Medulla oblongata (tissue), 1 donor: ENCODE measurements around the gene KIF1C.

ENCODE experiments used
- DNase-seq: peaks from one replicate; pipeline ENCODE4 v3.0.0-alpha.2; 2015; ENCODE audit errors: extremely low spot score

KIF1C gene

DNA sequence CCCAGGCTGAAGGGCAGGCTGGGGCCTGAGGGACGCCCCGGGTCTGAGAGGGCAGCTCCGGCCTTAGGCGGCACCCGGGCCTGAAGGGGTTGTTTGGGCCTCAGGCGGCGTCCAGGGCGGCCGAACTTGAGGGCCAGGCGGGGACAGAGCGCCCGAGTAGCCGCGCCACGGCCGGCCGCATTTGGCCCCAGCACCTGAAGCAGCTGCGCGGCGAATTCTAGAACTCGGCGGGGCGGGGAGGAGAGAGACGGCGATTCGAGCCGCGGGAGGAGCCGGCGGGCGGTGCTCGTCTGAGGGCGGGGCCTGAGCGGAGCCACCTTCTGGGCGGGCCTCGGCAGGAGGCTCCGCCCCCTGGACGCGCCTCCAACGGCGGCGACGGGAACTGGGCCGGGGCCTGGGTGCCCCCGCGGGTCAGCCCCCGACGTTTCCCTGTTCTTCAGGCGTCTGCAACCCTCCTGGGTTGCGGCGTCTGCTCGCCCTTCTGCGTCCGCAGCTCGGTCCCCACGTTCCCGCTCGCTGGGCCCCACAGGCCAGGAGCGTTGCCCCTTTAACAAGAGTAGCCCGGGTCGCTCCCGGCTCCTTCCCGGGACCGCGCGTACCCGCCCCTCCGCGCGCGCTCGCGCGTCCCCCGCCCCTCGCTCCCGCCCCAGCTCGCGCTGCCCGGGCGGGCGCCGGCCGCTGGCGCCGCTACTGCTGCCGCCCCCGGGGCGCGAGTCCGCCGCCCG, at the start of gene KIF1C, which contains the start of gene INCA1:
TSS of gene KIF1C (plus strand) at position 649 of the 725 bp plus-strand sequence. CDS start 2,297 bp downstream, outside the sequence.
TSS of gene INCA1 (minus strand) at position 221 of the 725 bp plus-strand sequence. CDS start 3,085 bp downstream, outside the sequence.
- peak; percentile 96 for DNase-seq

- peak; percentile 89 for DNase-seq
Observed at GRCh38 chr17:4948166-4948930, 49.4 kb upstream of the KIF1C start, which contains the start of gene PFN1. PFN1 (minus strand) TSS chr17:4948530; CDS start chr17:4948394, 136 bp downstream.

- DNase-seq, result peak; percentile 88
Observed at GRCh38 chr17:4948931-4949320, 48.8 kb upstream of the KIF1C start.

DNA sequence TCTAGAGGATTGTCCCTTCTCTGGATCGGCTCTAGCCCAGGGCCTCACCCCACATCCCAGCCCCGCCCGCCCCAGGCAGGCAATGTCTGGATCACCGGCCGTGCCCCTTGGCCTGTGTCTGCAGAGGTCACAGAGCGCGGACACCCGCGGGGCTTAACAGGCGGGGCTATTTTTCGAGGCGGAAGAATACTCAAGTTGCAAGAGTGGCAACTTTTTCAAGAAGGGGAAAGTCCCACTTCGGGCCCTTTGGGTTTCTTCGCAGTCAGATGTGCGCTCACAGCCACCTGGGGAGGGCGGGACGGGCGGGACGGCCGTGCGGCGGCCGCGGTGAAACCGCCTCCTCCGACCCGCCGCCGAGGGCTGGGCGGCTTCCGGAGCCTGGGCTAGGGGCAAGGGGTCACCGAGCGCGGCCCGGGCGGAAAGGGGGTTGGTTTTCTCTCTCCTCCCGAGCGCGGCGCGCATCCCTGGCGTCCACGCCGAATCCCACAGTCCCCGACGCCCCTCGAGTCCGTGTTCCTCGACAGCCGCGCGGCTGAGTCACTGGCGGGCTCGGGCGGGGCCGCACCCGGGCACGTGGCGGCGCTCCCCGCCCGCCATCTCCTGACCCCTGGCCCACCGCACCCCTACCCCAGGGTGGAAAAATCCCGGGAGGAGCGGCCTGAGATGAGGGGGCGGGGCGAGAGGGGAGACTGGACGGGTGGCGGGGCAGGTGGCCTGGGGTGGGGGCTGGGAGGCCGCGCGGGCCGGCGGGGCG, 48.3 kb upstream of the KIF1C start:
- peak; percentile 50 for DNase-seq

GRCh38 chr17:4950075-4950745, 47.5 kb upstream of the KIF1C start:
- DNase-seq, result no peak

DNA sequence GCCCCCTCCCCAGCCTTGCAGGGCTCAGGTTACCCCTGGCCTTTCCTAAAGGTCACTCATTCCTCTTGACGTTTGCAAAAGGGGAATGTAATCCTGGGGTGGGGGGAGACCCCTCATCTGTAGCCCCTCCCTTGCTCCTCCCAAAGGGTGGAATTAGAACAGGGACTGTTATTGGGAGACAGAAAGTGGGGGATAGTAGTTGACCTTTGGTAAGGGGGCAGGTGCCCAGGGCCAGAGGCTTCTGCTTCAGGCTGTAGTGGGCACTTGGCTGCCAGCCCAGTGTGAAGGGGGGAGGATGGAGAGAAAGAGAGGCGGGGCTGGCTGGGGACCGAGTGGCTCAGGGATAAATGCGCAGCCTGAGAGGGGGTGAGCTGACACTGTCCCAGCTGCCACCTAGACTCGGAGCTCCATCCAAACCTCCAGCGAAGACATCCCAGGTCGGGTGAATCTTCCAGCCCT, 47.0 kb upstream of the KIF1C start, which contains the start of gene ENO3:
TSS of gene ENO3 (plus strand) at position 374 of the 459 bp plus-strand sequence. CDS start 711 bp downstream, outside the sequence.
- DNase-seq, result no peak

GRCh38 chr17:4951486-4951885, 46.3 kb upstream of the KIF1C start:
- DNase-seq, result no peak

DNA sequence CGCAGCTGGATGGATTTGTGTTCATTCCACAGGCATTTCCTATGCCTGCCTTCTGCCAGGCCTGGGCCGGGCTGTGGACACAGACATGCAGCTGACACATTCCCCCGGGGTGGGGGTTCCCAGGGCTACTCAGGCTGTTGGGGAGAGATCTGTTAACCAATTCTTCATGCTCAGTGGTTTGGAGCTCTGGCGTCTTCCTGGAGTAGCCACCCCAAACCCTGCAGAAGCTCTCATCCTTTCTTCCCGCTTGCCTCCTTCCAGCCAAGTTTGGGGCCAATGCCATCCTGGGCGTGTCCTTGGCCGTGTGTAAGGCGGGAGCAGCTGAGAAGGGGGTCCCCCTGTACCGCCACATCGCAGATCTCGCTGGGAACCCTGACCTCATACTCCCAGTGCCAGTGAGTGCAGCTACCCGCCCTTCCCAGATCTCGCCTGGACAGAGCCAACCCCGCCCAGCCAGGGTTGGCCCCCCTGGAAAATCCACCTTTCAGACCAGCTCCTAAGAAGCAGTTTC, 44.2 kb upstream of the KIF1C start:
- DNase-seq, result no peak

DNA sequence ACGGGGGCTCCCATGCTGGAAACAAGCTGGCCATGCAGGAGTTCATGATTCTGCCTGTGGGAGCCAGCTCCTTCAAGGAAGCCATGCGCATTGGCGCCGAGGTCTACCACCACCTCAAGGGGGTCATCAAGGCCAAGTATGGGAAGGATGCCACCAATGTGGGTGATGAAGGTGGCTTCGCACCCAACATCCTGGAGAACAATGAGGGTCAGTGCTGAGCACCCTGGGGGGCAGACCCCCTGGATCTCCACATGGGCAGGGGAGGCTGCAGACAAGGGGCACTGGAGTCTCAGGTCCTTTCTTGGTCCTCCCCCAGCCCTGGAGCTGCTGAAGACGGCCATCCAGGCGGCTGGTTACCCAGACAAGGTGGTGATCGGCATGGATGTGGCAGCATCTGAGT, 42.7 kb upstream of the KIF1C start:
- DNase-seq, result no peak

DNA sequence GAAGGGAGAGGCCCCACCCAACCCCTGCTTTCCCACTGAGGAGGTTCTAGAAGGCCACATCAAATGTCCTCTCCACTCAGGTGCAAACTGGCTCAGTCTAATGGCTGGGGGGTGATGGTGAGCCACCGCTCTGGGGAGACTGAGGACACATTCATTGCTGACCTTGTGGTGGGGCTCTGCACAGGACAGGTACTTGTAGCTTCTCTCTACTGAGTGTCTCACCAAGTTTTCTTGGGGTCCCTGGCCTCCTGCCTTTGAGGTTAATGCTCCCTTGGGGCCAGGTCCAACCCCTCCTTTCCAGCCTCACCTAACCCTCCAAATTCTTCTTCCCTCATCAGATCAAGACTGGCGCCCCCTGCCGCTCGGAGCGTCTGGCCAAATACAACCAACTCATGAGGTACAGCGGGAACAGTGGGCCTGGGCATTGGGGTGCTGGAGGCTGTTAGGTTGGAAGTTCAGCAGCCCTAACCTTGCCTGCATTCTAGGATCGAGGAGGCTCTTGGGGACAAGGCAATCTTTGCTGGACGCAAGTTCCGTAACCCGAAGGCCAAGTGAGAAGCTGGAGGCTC, 41.2 kb upstream of the KIF1C start:
- no peak for DNase-seq

DNA sequence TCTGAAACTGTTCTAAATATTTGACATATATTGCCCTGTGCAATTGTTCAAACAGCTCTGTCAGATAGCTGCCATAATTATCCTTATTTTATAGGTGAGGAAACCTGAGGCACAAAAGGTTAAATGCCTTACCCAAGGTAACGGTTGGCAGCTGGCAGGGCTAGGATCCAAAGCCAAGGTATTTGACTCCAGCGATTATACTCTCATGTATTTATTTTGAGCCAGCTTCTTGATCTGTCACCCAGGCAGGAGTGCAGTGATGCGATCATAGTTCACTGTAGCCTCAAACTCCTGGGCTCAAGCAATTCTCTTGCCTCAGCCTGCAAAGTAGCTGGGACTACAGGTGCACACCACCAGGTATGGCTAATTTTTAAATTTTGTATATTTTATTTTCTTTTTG, 39.6 kb upstream of the KIF1C start:
- no peak for DNase-seq

- DNase-seq, result no peak
Observed at GRCh38 chr17:4959261-4959965, 38.3 kb upstream of the KIF1C start.

- DNase-seq, result no peak
Observed at GRCh38 chr17:4960279-4960922, 37.3 kb upstream of the KIF1C start.

GRCh38 chr17:4965311-4965986, 32.3 kb upstream of the KIF1C start:
- DNase-seq, result no peak

DNA sequence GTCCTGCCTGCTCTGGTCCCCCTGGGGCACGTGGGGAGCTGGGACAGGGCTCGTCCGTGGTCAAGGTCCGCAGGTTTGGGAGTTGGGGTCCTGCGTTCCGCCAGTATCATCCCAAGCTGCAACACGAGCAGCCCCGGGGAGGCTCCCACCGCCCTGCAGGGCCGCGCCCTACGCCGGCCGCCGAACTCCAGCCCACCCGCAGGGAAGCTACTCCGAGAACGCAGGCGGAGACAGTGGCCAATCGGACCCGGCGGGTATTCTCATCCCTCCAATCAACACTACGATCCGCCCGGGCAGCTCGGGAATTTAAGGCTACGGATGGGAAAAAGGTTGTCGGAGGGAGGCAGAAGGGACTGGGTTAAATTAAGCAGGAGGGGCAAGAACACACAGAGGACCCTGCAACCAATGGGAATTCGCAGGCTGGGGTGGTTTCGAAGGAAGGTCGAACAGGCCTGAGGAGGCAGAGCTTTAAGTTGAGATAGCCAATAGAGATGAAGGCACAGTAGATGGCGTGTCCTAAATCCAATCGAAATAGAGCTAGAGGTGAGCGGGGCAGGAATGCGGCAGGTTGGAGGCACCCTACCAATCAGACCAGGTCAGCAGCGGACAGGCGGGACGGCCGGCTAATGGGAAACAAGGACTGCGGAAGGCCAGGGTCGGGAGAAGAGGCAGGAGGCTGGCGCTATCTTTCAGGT, 30.8 kb upstream of the KIF1C start:
- peak; percentile 100 for DNase-seq

DNA sequence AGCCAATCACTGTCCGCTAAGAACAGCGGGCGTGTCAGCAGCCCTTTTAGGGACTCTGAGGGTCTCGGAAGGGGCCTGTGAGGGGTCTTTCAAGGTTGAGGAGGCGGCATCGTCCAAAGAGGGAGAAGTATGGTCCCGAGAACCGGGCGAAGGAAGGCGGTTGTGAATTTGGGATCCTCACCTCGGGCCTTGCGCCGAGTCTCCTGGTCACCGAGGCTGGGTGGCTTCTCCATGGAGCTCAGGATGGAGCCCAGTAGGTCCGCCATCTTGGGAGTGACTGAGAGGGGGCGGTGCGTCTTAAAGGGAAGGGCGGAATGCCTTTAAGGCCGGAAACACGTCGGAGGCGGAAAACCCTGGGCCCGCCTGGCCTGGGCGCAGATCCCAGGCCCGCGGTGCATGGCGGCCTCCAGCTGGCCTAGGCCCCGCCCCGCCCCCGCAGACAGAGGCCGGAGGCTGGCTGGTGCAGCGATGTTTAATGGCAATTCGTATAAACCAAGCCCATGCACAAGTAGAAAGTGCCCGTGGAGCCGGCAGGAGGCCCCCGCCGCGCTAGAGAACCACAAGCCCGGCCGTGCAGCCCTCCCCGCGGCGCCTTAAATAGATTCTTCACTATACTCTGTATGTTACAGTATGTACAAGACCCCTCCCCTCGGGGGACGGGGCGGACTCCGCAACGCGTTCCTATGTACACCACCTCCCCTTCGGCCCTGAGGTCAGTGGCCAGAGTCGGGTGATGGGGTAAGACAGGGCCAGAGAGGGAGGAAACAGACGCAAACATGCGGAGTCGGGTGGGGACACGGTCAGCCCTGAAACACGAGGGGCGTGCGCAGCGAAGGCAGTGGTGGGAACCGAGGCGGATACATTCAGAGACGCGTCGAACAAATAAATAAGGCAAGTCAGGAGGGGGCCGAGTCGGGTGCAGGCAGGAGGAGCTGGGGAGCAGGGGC, 29.9 kb upstream of the KIF1C start, which contains the start of gene SPAG7:
TSS of gene SPAG7 (minus strand) at position 279 of the 947 bp plus-strand sequence. CDS start at position 266, 13 bp downstream.
- DNase-seq, result peak; percentile 98

DNA sequence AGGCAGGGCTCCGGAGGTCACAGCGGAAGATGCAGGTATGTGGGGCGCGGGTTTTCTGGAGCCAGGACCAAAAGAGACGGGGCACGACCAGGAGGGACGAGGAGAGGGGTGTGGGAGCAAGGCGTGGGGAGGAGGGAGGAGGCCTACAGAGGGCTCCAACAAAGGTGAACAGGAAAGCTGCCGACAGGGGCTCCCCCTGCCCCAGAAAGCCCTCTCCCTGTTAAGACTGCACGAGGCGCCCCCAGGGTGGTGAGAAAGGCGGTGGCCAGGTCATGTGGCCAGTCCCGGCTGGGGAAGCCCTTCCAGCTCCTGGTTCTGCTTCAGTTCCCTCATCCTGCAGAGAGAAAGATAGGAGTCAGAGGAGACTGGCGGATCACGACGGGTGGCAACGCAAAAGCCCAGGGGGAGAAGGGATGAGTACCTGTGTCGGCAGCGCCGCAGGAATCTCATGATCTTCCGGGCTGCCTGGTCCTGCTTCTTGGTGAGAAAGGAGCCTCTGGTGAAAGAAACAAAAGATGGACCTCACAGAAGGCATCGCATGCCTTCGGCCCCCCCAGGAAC, 29.2 kb upstream of the KIF1C start:
- DNase-seq, result peak; percentile 22
